GM21526 (cell line): ENCODE results near the gene FSD2.
"Not testable (repeated sequence)": the region's sequence is repeated elsewhere in the genome, so short reads cannot be mapped to it uniquely, and the experiment has no call there.

Source experiments
- ATAC-seq: cut with Tn5 transposase; IDR thresholded peaks from one replicate; pipeline ENCODE4 v1.9.1; 2021; ENCODE audit warnings: moderate library complexity; ENCODE audit not compliant: unreplicated experiment, low FRiP score

The FSD2 gene

GRCh38 chr15:82749951-82750830 lies 55.7 kb downstream of the FSD2 start:
- peak; percentile 89 for ATAC-seq

GRCh38 chr15:82748315-82748714 lies 57.6 kb downstream of the FSD2 start:
- no peak for ATAC-seq

- no peak for ATAC-seq
Measured at GRCh38 chr15:82743810-82744209, 62.1 kb downstream of the FSD2 start.

- ATAC-seq, result no peak
Measured at GRCh38 chr15:82742134-82742533, 63.7 kb downstream of the FSD2 start.

GRCh38 chr15:82739086-82739485 lies 66.8 kb downstream of the FSD2 start:
- no peak for ATAC-seq

- ATAC-seq, result no peak
Measured at GRCh38 chr15:82737975-82738374, 67.9 kb downstream of the FSD2 start.

GRCh38 chr15:82731527-82731926 lies 74.3 kb downstream of the FSD2 start:
- ATAC-seq, result no peak

GRCh38 chr15:82730022-82730530 lies 75.8 kb downstream of the FSD2 start:
- ATAC-seq, result no peak

GRCh38 chr15:82726816-82727215 lies 79.1 kb downstream of the FSD2 start:
- no peak for ATAC-seq

GRCh38 chr15:82715003-82715402 lies 90.9 kb downstream of the FSD2 start:
- no peak for ATAC-seq

- no peak for ATAC-seq
Measured at GRCh38 chr15:82714016-82714415, 91.9 kb downstream of the FSD2 start.

GRCh38 chr15:82712036-82712435 lies 93.8 kb downstream of the FSD2 start:
- ATAC-seq, result no peak

- no peak for ATAC-seq
Measured at GRCh38 chr15:82710926-82711490, 94.9 kb downstream of the FSD2 start.

GRCh38 chr15:82710208-82710555 lies 95.7 kb downstream of the FSD2 start:
- no peak for ATAC-seq

GRCh38 chr15:82709421-82710207 lies 96.3 kb downstream of the FSD2 start, which contains the start of gene AP3B2:
Gene AP3B2 (minus strand): TSS chr15:82709875. CDS start chr15:82709706, 169 bp downstream.
- ATAC-seq, result peak; percentile 94

- ATAC-seq, result no peak
Measured at GRCh38 chr15:82709081-82709420, 96.8 kb downstream of the FSD2 start.

- ATAC-seq, result not testable (repeated sequence)
Measured at GRCh38 chr15:82705856-82706255, 100.0 kb downstream of the FSD2 start.
